Activated effector memory CD4-positive, alpha-beta T cell treated with Interleukin-2 at 50 U/mL for 16 hours (primary cell): ENCODE data around the gene POLR3B.
"Not testable (repeated sequence)": the region's sequence is repeated elsewhere in the genome, so short reads cannot be mapped to it uniquely, and the experiment has no call there.

Experiments
- DNase-seq: peaks from one replicate; pipeline ENCODE4 v3.0.0-alpha.2; 2020

POLR3B gene

DNA sequence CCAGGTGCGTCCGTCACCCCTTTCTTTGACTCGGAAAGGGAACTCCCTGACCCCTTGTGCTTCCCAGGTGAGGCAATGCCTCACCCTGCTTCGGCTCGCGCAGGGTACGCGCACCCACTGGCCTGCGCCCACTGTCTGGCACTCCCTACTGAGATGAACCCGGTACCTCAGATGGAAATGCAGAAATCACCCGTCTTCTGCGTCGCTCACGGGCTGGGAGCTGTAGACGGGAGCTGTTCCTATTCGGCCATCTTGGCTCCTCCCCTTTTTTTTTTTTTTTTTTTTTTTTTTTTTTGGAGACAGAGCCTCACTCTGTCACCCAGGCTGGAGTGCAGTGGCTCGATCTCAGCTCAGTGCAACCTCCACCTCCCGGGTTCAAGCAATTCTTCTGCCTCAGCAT is 120.1 kb downstream of the POLR3B start:
- not testable (repeated sequence) for DNase-seq

DNA sequence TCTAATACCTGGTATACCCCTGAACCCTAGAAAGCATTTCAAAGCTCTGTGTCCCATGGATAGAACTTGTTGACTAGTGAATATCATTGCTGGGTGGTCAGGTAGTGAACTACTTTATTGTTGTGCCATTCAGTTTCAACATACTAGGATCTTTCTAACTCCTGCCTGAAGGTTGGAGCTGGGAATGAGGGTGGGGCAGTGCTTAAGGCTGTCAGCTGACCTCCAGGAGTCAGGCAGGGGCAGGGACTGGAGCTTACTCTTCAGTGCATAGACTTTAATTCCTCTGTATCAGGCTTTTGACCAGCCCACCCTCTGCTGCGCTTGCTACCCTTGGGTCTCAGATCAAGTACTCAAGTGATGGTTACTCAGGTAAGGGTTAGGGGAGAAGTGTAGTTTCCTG is 122.7 kb downstream of the POLR3B start:
- no peak for DNase-seq

DNA sequence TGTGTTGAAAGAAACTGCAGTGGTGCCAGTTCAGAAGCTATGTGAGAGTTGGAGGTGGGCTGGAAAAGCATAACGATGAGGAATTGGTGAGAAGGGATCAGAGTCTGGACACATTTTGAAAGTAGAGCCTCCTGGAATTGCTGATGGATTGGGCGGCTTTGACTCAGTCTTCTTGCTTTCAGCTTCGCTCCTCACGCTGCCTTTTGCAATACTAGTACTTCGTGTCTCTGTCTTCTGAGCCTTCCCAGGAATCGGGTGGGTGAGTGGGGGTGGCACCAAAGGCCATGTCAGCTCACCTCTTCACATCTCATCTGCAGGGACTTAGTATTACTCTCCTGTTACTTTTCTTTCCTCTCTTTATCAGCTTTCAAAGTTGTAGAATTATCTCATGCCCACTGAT is 123.7 kb downstream of the POLR3B start:
- DNase-seq, result no peak

DNA sequence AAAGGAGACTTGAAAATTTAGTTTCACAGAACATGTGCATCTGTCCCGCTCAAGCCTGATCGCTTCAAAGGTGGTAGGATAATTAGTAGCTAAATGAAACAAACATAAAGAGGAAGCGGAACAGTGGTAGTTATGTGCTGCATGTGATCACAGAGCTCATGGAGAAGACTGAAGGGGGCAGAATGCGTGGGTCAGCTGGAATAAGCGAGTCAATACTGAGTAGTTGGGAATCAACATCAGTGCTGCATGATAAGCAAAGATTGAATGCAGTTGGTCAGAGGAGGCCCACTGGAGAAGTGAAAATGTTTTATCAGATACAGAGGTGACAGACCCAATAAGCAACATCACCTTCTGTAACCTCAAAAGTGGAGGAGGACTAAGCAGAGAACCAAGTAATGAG is 130.1 kb downstream of the POLR3B start:
- no peak for DNase-seq

DNA sequence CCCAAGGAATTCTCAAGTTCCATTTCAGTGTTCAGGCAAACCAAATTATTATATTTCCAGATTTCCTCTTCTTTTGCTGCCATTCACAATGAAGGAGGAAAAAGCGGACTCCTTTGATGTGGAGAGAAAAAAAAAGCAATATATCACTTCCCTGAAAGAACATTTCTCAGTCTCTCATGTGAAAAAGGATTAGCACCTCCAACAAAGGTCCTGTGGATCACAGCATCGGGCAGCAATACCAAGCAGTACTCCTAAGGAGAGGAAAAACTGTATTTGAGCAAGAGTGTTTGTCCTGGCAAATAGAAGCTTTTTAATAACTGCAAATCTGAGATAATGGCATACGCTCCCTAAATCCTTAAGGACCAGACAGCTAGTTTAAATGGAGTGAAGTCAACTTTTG is 131.3 kb downstream of the POLR3B start:
- DNase-seq, result no peak

DNA sequence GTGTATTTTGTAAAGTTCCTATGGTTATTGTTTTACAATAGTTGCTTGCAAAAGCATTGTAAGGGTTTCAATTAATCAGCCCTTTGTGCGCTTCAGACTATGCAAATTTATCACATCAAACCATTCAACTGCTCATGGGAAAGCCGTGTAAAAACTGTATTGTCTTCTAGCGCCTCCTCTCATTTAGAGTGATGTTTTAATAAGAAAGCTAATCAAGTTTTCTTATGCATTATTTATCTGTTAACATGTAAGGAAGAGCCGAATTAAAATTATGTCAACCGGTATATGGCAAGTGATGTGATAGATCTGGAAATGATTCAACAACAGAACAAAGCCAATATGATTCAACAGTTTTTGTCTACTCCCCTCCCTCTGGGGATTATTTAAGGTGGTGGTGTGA is 132.7 kb downstream of the POLR3B start:
- no peak for DNase-seq

DNA sequence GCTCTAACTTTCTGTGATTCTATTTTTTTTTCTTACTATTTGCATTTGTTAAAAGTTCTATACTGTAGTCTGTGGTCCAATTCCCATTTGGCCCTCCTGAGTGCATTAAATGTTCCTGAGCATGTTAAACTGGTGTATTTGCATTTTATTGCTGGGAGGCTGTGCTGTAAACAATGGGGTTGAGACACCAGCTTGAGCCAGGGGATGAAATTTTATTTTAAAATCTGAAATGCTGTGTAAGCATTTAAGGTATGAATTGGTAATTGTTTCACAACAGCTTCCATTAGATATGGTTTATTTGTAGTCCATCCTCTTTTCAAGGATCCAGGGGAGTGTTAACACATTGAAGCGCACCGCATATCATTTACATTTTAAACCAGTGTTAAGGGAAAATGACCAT is 135.3 kb downstream of the POLR3B start:
- no peak for DNase-seq

DNA sequence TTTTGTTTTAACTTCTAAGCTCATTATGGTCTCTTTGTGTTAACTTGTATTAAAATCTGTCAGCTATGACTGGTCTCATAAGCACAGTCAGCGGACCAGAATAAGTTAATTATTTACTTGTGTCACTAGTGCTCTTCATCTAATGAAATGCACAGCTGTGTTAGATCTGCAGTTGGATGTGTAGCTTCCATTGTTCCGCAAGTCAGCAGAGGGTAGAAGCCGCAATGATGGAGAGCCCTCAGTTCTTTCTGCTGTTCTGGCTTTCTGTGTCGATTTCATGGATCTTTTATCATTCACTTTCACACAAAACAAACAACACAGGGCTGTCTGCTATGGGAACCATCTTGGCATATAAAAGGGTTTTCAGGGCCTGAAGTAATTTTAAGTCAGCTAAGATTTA is 136.0 kb downstream of the POLR3B start:
- DNase-seq, result no peak

DNA sequence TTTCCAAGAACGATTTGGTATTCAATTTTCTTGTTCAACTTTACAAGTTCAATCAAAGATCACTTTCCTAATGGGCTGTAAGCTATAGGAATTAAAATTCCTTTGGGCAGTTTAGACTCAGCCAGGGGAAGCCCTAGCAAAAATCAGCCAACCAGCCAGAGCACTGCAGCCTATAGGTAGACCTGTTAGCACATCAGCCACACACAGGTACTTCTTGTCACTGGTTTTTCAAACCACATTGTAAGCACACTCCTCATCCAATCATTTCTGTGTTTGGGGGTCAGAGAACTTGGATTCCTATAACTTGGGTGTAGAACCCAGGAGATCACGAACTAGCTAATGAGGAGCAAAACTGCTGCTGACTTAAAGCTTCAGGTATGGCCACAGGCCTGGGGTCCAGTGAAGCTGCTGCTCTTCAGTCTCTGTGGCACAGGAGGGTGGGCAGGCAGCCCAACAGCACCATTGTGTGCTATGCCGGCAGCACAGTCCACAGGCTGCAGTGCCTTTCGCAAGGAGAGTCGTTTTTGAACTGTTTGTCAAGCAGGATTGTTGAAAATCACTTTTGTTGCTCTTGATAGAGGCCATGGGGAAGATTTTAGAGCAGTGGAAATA is 137.9 kb downstream of the POLR3B start:
- no peak for DNase-seq

DNA sequence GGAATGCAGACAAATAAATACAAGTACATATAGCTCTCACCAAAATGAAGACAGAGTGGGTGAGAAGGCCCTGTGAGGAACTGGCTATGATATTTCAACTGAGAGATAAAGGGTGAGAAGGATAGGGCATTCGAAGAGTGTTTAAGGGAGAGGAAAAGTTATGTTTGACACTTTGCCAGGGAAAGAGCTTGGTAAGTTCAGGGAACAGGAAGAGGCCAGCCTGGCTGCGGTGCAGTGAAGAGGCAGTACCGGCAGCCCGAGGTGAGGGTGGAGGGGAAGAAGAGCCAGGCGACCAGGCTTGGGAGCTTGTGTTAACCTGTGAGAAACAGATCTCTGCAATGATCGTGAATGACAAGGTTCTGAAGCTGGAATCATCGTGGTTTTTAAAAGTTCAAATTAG is 140.5 kb downstream of the POLR3B start:
- DNase-seq, result no peak

DNA sequence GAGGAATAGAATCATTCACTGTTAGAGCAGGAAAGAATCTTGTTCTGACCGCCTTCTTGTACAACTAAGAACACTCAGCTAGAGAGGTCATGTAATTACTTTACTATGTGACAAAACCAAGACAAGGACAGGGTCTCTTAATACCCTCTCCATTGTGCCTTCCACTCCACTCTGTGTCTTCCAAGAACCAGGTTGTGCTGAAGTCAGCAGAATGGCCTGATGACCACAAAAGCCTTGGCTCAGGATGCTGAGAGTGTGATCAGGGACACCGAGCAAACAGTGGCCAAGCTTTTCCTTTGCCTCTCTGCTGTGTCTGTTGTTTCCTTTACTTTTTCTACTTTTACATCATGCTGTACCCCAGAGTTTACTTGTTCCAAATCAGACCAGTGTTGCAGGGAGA is 142.1 kb downstream of the POLR3B start:
- DNase-seq, result no peak

DNA sequence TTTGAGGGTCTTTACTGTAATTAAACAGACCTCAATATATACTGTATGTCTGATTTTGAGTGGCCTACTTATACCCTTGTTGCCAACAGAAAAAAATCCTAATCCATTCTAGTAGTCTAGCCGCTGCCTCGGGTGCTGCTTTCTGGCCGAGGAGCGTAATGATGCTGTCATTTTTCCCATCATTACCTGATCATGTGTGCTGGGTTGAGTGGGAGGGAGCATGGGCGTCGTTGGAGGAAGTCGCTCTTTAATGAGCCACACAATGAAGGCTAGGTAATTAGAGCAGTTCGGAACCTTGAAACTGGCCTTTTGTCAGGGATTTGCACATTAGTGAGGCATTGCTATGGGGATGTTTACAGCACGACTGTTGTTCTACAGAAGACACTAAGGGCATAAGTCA is 149.1 kb downstream of the POLR3B start:
- DNase-seq, result no peak

DNA sequence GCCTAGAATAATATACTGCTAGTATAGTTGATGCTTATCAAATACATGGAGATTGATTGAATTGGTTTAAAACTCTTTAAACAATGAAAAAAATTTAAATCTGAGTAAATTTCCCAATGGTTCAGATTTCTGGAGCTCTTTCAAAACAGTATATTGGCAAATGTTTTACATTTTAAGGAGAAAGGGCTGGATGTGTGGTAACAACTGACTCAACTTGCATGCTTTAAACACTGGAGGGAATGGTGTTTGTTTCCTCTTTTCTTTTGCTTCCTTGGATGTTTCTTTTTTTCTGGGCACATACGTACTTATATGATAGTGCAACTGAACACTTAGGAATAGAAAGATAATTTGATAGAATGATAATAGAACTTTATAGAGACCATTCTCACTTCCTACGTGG is 151.4 kb downstream of the POLR3B start:
- DNase-seq, result no peak

DNA sequence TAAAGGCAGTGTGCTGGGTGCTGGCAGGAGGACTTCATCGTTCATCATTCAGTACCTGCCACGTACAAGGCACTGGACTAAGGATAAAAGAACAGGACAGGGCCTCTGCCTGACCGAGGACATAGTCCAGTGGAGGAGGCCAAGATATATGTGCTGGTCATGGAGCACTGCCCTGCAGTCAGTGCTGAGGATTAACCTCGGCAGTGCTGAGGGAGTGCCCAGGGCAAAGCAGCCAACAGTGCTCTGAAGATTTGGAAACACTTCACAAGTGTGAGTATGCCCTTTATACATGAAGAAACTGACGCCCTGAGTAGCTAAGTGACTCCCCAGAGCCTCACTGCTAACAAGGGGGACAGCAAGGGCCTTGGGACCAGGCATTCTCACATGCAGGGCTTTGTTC is 153.8 kb downstream of the POLR3B start:
- no peak for DNase-seq

DNA sequence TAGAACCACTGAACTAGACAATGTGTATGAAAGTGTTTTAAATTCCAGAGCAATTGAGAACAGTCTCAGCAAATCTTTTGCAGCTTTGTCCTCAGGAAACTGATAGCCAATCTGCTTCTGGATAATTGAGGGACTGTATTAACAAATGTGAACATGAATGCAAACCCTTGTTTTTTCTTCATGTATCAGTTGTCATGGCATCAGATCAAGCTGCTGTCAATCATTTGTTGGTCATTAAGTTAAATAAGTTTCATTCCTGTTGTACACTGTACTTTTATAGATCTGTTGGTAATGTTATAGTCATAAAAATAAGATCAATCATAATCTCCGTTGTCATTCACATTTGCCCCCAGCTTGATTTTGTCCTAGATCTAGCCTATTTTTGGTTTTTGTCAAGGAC is 159.8 kb downstream of the POLR3B start:
- no peak for DNase-seq

DNA sequence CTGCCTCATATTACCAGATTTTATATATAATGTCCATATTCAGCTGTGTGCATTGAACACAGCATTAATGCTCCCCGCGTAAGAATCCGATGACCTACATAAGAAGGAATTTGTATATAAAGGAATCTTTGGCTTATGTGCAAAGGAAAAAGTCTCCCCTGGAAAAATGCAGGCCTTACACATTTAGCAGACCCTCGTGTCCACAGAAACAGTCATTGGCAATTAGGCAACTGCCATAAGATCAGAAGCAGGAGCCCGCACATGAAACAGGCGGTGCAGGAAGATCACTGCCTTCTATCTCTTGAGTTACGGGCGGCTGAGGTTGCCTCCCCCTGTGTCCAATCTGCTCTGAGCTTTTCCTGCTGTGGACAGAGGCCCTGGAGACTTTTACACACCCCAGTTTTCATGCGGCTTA is 162.1 kb downstream of the POLR3B start:
- no peak for DNase-seq

DNA sequence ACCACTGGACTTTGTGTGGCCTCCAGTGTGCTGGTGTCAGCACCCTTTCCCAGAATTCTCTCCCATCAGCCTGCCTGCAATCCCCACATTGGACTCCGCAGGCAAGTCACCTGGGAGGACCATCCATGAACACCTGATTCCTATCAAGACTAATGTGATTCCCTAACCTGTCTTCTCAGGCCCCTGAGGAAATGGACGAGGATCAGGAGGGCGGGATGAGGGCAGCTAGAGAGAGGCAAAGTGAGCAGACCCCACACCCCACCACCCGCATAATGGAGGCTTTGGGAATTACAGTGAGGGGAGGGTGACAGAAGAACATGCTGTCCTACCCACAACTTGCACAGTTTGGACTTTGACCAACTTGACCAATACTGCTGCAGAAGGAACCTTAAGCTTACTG is 164.4 kb downstream of the POLR3B start:
- no peak for DNase-seq

DNA sequence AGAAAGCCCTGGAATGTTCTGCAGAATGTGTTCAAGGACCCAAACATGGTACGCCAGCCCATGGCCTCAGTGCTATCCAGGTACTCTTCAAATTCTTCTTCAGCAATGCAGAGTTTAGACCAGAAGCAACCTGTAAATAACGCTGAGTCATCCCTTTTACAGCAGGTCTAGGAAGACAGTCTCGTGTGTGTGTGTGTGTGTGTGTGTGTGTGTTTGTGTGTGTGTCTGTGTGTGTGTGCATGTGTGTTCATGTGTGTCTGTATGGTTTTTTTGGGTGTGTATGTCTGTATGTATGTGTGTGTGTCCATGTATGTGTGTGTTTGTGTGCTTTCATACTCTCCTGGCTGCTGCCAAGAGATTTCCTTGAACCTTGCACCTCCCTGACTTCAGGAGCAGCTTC is 165.2 kb downstream of the POLR3B start:
- DNase-seq, result no peak

DNA sequence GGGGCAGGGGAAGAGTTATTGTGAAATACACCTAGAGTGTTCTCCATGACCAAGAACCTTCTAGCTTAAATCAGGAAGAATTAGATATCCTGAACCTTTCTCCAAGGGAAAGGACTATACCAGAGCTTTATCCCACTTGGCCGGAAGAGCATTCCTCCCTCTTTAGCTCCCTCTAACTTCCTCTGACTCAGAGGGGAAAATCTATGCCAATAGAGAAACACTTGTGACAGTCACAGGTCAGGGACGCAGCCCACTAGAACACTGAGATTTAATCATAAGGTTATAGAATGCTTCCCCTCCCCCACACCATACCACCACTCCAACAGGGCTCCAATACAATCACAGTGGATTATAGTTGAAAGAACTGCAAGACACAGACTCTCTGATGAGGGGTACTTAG is 169.8 kb downstream of the POLR3B start:
- no peak for DNase-seq

DNA sequence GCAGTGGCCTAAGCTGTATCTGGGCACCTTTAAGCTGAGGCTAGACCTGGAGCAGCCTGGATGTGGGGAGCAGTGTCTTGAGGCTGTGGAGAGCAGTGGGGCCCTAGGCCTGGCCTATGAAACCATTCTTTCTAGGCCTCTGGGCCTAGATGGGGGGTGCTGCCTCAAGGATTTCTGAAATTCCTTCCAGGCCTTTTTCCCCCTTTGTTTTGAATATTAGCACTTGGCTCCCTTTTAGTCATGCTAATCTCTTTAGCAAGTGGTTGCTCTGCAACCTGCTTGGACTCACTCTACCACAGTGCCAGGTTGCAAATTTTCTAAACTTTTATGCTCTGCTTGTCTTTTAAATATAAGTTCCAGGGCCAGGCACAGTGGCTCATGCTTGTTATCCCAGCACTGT is 183.7 kb downstream of the POLR3B start:
- no peak for DNase-seq

DNA sequence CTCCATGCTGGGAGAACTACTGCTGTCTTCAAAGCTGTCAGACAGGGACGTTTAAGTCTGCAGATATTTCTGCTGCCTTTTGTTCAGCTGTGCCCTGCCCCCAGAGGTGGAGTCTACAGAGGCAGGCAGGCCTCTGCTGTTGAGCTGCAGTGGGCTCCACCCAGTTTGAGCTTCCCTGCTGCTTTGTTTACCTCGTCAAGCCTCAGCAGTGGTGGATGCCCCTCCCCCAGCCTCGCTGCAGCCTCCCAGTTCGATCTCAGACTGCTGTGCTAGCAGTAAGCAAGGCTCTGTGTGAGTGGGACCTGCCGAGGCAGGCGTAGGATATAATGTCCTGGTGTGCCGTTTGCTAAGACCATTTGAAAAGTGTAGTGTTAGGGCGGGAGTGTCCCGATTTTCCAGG is 193.9 kb downstream of the POLR3B start:
- DNase-seq, result no peak

DNA sequence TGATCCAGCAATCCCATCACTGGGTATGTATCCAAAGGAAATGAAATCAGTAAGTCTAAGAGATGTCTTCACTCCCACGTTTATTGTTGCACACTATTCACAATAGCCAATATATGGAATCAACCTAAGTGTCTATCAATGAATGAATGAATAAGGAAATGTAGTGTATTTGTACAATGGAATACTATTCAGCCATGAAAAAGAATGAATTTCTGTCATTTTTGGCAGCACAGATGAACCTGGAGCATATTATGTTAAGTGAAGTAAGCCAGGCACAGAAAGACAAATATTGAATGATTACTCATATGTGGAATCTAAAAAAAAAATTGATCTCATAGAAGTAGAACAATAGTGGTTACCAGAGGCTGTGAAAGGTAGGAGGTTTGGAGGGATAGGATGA is 194.7 kb downstream of the POLR3B start:
- DNase-seq, result no peak
